SU-DHL-6 (cell line): Measurements from ENCODE around the gene CEP170.
"Not testable (repeated sequence)": the region's sequence is repeated elsewhere in the genome, so short reads cannot be mapped to it uniquely, and the experiment has no call there.

Experiments used
- CTCF ChIP-seq: fragments of 200-600 bp; sonication (generic); IDR thresholded peaks from one replicate; pipeline ENCODE4 v1.5.1; 2017; ENCODE audit warnings: antibody characterized with exemption, mild to moderate bottlenecking, low read length, moderate library complexity; ENCODE audit not compliant: insufficient read depth, poor library complexity, severe bottlenecking
- EZH2phosphoT487 ChIP-seq: fragments of 200-600 bp; sonication (generic), shearing (Covaris generic); conservative IDR thresholded peaks from 2 replicates; pipeline ENCODE4 v1.6.1; 2018; ENCODE audit warnings: mild to moderate bottlenecking, antibody characterized with exemption, low read length, moderate library complexity, mixed read lengths

DNA sequence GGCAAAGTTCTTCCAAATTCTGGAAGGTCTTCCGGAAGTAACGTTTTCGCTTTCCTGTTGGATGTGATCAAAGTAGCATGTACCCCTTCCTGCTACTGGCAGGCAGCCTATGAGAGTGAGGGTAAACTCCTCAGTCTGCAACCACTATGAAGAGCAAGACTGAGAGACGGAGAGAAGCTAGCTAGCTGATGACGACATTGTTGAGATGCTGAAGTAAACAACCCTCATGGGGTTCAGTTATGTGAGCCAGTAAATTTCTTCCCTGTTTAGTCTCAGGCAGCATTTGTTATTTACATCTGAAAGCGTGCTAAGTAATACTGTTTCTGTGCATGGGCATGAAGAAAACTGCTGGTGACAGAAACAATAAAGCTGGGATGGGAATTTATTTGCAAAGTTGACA is 57.6 kb downstream of the CEP170 start:
- TF ChIP-seq CTCF, EZH2phosphoT487: not testable (repeated sequence)
